Stomach (tissue), 4 donors: ENCODE data around the gene DDX11.
"Not testable (repeated sequence)": the region's sequence is repeated elsewhere in the genome, so short reads cannot be mapped to it uniquely, and the experiment has no call there.

ENCODE experiments used
- CTCF ChIP-seq, 7 experiments: fragments of 450-650 bp in 4 of 7; fragments of 200-600 bp in 3 of 7; sonication (generic) in 3 of 7; IDR thresholded peaks; one replicate each; pipeline ENCODE4 v1.5.1; 2016 to 2019; ENCODE audit warnings: antibody characterized with exemption in 7 of 7, control low read depth in 2 of 7, mild to moderate bottlenecking in 1 of 7
- EP300 ChIP-seq: sonication (generic); formaldehyde crosslinking; IDR thresholded peaks from one replicate; pipeline ENCODE4 v1.6.1; 2017; ENCODE audit warnings: antibody characterized with exemption
- POLR2A ChIP-seq, 4 donors: fragments of 450-650 bp; IDR thresholded peaks; one replicate each; pipeline ENCODE4 v1.6.1; 2016; ENCODE audit warnings: antibody characterized with exemption in 4 of 4, control low read depth in 2 of 4, mild to moderate bottlenecking in 1 of 4, moderate library complexity in 1 of 4
- POLR2AphosphoS5 ChIP-seq, 3 donors: sonication (generic); formaldehyde crosslinking; IDR thresholded peaks; one replicate each; pipeline ENCODE4 v1.6.1; 2016; ENCODE audit warnings: antibody characterized with exemption in 3 of 3

- not testable (repeated sequence) for TF ChIP-seq CTCF (IDR thresholded peaks at IDR 0.05); POLR2AphosphoS5 (IDR thresholded peaks at IDR 0.05); POLR2A (IDR thresholded peaks at IDR 0.05); EP300
These were observed 698 bp upstream of the DDX11 start for GRCh38 chr12:31072962-31073361.
